Body of pancreas (tissue), 4 donors: Measurements from ENCODE around the gene GRB10.

Experiments used
- CTCF ChIP-seq, 7 experiments: fragments of 450-650 bp in 4 of 7; fragments of 200-600 bp in 3 of 7; sonication (generic) in 3 of 7; IDR thresholded peaks; one replicate each; pipeline ENCODE4 v1.5.1; 2016 to 2019; ENCODE audit warnings: antibody characterized with exemption in 7 of 7
- POLR2A ChIP-seq, 3 donors: fragments of 450-650 bp; IDR thresholded peaks; one replicate each; pipeline ENCODE4 v1.6.1; 2016; ENCODE audit warnings: antibody characterized with exemption in 3 of 3, mild to moderate bottlenecking in 2 of 3

- no peak for TF ChIP-seq CTCF (IDR thresholded peaks at IDR 0.05)
- TF ChIP-seq POLR2A (IDR thresholded peaks at IDR 0.05), result no peak
Measured at GRCh38 chr7:50754684-50755083, 28.0 kb downstream of the GRB10 start.
